RWPE2 (cell line): ENCODE data around the gene MLLT6.

Experiments used
- ATAC-seq: fragments of 200-7000 bp; cut with Tn5 transposase; 3 replicates; pipeline ENCODE4 v1.9.1; 2021; ENCODE audit warnings: low read depth
- DNase-seq: peaks from one replicate; pipeline ENCODE4 v3.0.0-alpha.2; 2020; ENCODE audit warnings: low spot score
- H3K27ac ChIP-seq: fragments of 450-650 bp; 2 replicates; pipeline ENCODE4 v1.5.1; 2017; ENCODE audit warnings: mild to moderate bottlenecking; ENCODE audit not compliant: poor library complexity, severe bottlenecking
- H3K27me3 ChIP-seq: fragments of 250-450 bp; sonication (Bioruptor Pico); 2 replicates; pipeline ENCODE4 v1.5.1; 2021; ENCODE audit warnings: mild to moderate bottlenecking, moderate library complexity; ENCODE audit not compliant: insufficient read depth, poor library complexity, severe bottlenecking
- H3K36me3 ChIP-seq: fragments of 250-450 bp; sonication (Bioruptor Pico); 2 replicates; pipeline ENCODE4 v1.5.1; 2020; ENCODE audit warnings: low read depth, mild to moderate bottlenecking, moderate library complexity
- H3K4me1 ChIP-seq: fragments of 250-450 bp; sonication (Bioruptor Pico); 2 replicates; pipeline ENCODE4 v1.5.1; 2021; ENCODE audit warnings: mild to moderate bottlenecking, moderate library complexity; ENCODE audit not compliant: insufficient read depth, poor library complexity, severe bottlenecking
- H3K4me3 ChIP-seq: fragments of 250-450 bp; sonication (Bioruptor Pico); 2 replicates; pipeline ENCODE4 v1.5.1; 2021; ENCODE audit warnings: mild to moderate bottlenecking, moderate library complexity; ENCODE audit not compliant: severe bottlenecking
- H3K9me3 ChIP-seq: fragments of 250-450 bp; sonication (Bioruptor Pico); 2 replicates; pipeline ENCODE4 v1.5.1; 2021; ENCODE audit warnings: mild to moderate bottlenecking, moderate library complexity; ENCODE audit not compliant: severe bottlenecking
- TF ChIP-seq, protein P1 (sequence below): fragments of 450-650 bp; IDR thresholded peaks from one replicate; pipeline ENCODE4 v1.5.1; 2017; ENCODE audit warnings: mild to moderate bottlenecking, moderate library complexity; ENCODE audit not compliant: poor library complexity, severe bottlenecking

The MLLT6 gene

DNA sequence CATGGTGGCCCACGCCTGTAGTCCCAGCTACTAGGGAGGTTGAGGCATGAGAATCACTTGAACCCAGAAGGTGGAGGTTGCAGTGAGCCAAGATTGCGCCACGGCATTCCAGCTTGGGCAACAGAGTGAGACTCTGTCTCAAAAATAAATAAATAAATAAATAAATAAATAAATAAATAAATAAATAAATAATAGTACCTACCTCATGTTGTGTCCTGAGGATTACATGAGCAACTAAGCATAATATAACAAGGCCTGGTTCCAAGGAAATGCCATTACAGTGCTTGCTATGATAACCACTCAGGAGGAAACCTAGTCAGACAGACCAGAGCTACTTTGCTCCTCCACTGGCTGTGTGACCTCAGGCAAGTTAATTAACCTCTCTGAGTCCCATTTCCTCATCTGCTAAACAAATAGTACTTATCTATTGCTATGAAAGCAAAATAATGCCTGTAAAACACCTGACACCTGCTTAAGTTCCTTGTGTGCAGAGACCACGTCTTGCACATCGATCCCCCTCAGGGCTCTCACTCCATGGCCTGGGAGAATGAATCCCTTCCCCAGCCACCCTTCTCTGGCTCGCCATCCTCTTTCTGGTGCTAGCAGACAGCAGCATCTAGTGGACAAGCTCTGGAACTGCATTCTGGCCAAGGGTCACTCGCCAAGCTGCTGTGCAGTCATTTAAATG is 37.8 kb upstream of the MLLT6 start:
- H3K27me3 ChIP-seq, result no peaks in the 10 kb centered on the region
- no peaks in the 10 kb centered on the region for H3K4me1 ChIP-seq
- no peaks in the 10 kb centered on the region for H3K9me3 ChIP-seq
- ATAC-seq (peak; percentile 61), DNase-seq (no peak)
- no peak overlapping the region for H3K4me3 ChIP-seq
- TF ChIP-seq, protein P1, sequence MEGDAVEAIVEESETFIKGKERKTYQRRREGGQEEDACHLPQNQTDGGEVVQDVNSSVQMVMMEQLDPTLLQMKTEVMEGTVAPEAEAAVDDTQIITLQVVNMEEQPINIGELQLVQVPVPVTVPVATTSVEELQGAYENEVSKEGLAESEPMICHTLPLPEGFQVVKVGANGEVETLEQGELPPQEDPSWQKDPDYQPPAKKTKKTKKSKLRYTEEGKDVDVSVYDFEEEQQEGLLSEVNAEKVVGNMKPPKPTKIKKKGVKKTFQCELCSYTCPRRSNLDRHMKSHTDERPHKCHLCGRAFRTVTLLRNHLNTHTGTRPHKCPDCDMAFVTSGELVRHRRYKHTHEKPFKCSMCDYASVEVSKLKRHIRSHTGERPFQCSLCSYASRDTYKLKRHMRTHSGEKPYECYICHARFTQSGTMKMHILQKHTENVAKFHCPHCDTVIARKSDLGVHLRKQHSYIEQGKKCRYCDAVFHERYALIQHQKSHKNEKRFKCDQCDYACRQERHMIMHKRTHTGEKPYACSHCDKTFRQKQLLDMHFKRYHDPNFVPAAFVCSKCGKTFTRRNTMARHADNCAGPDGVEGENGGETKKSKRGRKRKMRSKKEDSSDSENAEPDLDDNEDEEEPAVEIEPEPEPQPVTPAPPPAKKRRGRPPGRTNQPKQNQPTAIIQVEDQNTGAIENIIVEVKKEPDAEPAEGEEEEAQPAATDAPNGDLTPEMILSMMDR, result peak; percentile 99
- H3K27ac ChIP-seq, result no peak overlapping the region
- H3K36me3 ChIP-seq, result no peaks in the 10 kb centered on the region

DNA sequence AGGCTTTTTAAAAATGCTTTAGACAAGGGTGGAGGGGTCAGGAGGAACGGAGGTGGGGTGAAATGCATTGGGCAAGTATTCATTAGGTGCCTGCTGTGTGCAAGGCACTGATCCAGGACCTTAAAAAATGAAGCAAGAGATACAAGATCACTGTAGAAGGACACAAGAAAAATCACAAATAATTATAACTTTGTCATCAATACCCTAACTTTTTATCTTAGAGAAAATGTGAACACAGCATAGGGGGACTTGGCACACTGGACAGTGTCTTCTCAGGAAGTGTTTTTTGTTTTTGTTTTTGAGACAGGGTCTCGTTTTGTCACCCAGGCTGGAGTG is 37.3 kb upstream of the MLLT6 start:
- no peaks in the 10 kb centered on the region for H3K4me1 ChIP-seq
- ATAC-seq (no peak), DNase-seq (no peak)
- H3K27me3 ChIP-seq, result no peaks in the 10 kb centered on the region
- H3K9me3 ChIP-seq, result no peaks in the 10 kb centered on the region
- no peak overlapping the region for H3K27ac ChIP-seq
- no peak overlapping the region for H3K4me3 ChIP-seq
- TF ChIP-seq, protein P1, result peak; percentile 88
- H3K36me3 ChIP-seq, result no peaks in the 10 kb centered on the region

DNA sequence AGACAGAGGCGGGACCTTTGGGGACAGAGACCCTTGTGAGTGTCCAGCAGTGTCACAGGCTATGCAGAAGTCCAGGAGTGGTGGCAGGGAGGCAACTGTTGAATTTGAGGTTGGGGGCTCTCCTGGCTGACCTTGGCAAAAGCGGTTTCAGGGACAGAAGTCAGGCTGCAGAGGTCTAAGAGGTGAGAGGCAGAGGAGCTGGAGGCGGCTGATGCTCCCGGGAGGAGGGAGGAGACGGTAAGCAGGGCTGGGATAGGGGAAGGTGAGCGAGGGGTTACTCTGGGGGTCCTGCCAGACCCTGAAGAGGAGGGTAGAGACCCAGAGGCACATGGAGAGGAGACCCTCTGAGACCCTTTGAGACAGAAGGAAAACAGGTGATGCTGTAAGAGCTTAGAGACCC is 35.6 kb upstream of the MLLT6 start:
- no peaks in the 10 kb centered on the region for H3K36me3 ChIP-seq
- H3K4me3 ChIP-seq, result no peak overlapping the region
- H3K4me1 ChIP-seq, result no peaks in the 10 kb centered on the region
- DNase-seq (no peak), ATAC-seq (no peak)
- H3K9me3 ChIP-seq, result no peaks in the 10 kb centered on the region
- TF ChIP-seq, protein P1, result no peak
- no peak overlapping the region for H3K27ac ChIP-seq
- H3K27me3 ChIP-seq, result no peaks in the 10 kb centered on the region

DNA sequence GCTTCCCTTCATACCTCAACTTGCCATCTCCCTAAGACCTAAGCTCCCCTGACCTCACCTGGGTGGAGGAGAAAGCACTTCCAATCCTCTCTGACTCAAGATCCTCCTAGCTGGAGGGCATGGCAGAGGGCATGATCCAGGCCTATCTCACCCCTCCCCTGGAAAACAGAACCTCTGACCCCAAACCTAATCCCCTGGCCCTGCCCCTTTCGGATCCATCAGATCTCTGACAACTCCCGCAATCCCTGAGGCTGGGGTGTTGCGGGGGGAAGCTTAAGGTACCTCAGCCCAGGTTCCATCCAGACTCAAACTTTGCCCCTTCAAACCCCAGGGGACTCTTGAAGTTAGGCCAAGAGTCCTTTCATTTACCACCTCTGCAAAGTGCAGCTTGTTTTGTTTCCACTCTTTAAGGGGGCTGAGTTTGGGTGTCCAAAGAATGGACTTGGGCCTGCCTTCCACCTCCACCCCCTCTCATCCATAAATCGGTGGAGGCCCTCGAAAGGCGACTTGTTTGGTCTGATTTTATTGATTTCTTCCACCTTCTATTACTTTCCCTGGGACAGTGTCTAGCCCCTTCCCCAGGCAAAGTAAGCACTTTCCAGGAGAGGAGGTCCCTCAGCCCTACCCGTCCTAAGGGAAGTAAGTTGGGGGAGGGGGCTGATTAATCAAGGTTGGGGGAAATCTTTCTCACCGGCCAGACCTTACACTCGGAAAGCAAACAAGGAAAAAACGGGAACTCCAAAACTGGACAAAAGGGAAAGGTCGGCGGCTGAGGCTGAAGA is 32.9 kb upstream of the MLLT6 start:
- ATAC-seq, result no peak
- TF ChIP-seq, protein P1, result no peak
- Histone ChIP-seq H3K27me3 (no peaks in the 10 kb centered on the region), H3K4me3 (no peak overlapping the region), H3K9me3 (no peaks in the 10 kb centered on the region), H3K36me3 (no peaks in the 10 kb centered on the region), H3K4me1 (no peaks in the 10 kb centered on the region), H3K27ac (no peak overlapping the region)
- no peak for DNase-seq
